Measurements from ENCODE around the gene AK9. TPM values are rescaled to one million over a fixed set of nuclear protein-coding genes. Genes with fewer than 3 reads are reported as not detected.

Gene AK9
- total and polyA plus RNA-seq, 2 of the 8 experiments (the other 6 are each of a cell fraction or from before 2014, with no cell fraction given), result 1.8 to 2.2 TPM

DNA sequence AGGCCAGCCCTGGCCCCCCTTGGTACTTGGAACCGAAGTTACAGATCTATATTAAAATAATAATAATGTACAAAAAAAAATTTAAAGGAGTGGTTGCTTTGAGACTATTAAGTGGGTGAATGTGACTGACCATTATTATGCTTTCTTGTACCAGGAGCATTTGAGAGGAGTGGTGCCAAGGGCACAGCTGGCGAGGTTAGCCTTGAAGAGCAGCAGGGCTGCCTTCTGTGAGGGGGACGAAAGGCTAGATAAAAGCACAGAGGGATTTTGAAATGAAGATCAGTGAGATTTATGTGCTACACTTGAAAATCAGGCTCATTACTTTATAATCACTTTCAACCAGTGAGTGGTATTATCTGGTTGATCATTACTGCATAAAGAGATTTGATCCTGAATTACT is 48.7 kb upstream of the AK9 start:
- no peak overlapping the region for H2AFZ ChIP-seq (ENCODE audit: low read length)
- no peak for FAIRE-seq
- no peak overlapping the region for H4K91ac ChIP-seq (replicated peaks; ENCODE audit: insufficient read length, low read length)
- peaks cover 0 to 1% (median 0%) of the 10 kb centered on the region in 4 experiments; a peak in 1 of 7 replicates for H3K27me3 ChIP-seq (replicated peaks in 1 of 4; ENCODE audit: control insufficient read depth in 3 of 4, extremely low read depth in 1 of 4, insufficient read depth in 3 of 4, low read length in 3 of 4)
- peaks cover 0 to 7% (median 0%) of the 10 kb centered on the region in 4 experiments; a peak in 4 of 8 replicates for H3K36me3 ChIP-seq (ENCODE audit: control insufficient read depth in 2 of 4, insufficient read depth in 4 of 4, low read length in 3 of 4)
- POLR2A ChIA-PET (ENCODE audit: partially characterized antibody), result no interaction called here
- no peak overlapping the region for H2BK12ac ChIP-seq (ENCODE audit: low read depth, low read length)
- H3K18ac ChIP-seq (ENCODE audit: extremely low read depth, low read length), result no peak overlapping the region
- no peak overlapping the region for H3K4me3 ChIP-seq (ENCODE audit: extremely low read depth in 1 of 4, insufficient read depth in 2 of 4, low read depth in 3 of 4, low read length in 4 of 4)
- H4K8ac ChIP-seq (ENCODE audit: extremely low read depth, insufficient read depth, low read length), result no peak overlapping the region
- H3K23me2 ChIP-seq (ENCODE audit: low read depth, low read length), result no peaks in the 10 kb centered on the region
- no peak overlapping the region for H2BK15ac ChIP-seq (ENCODE audit: low read length)
- peaks cover 4 to 16% (median 12%) of the 10 kb centered on the region in 4 experiments; a peak in 6 of 7 replicates for H3K4me1 ChIP-seq (replicated peaks in 1 of 4; ENCODE audit: control insufficient read depth in 3 of 4, insufficient read depth in 4 of 4, low read length in 3 of 4)
- no peaks in the 10 kb centered on the region for H3K9me3 ChIP-seq (ENCODE audit: insufficient read depth in 2 of 2, low read depth in 1 of 2, low read length in 1 of 2)
- no peak overlapping the region for H3K27ac ChIP-seq (ENCODE audit: low read depth, low read length)
- H2BK20ac ChIP-seq (ENCODE audit: low read length), result no peak overlapping the region
- no peak overlapping the region for H2BK120ac ChIP-seq (replicated peaks; ENCODE audit: low read depth, low read length)
- CTCF ChIA-PET (ENCODE audit: partially characterized antibody), result interaction anchor here (0.6 to 1.0 kb wide), 2 partner anchors 56 to 374 kb away, joined by 3 read pairs; no protein-coding TSS in a partner anchor
- no peak for DNase-seq (ENCODE audit: low read depth in 1 of 2, low spot score in 2 of 2)
- H3K56ac ChIP-seq (replicated peaks; ENCODE audit: insufficient read length, low read depth, low read length), result no peak overlapping the region
- H3K23ac ChIP-seq (ENCODE audit: insufficient read length), result no peak overlapping the region
- H3K14ac ChIP-seq (ENCODE audit: insufficient read length), result no peak overlapping the region
- no peak overlapping the region for H3K9ac ChIP-seq (replicated peaks in 1 of 4; ENCODE audit: extremely low read depth in 1 of 4, low read depth in 3 of 4, low read length in 3 of 4)
- H3K79me2 ChIP-seq (ENCODE audit: control insufficient read depth in 1 of 2, insufficient read depth in 2 of 2, low read length in 2 of 2), result no peaks in the 10 kb centered on the region
- no peak overlapping the region for H3K4me2 ChIP-seq (ENCODE audit: insufficient read depth in 1 of 2, low read depth in 2 of 2, low read length in 2 of 2)
- H4K20me1 ChIP-seq (replicated peaks in 1 of 2; ENCODE audit: control insufficient read depth in 1 of 2, insufficient read depth in 2 of 2, low read length in 2 of 2), result no peaks in the 10 kb centered on the region
- no peak overlapping the region for H3K4ac ChIP-seq (replicated peaks; ENCODE audit: insufficient read length, low read depth, low read length)
- no peak overlapping the region for H2AK5ac ChIP-seq (ENCODE audit: low read depth, low read length)
- TF ChIP-seq POLR2A (IDR thresholded peaks at IDR 0.05; ENCODE audit: control extremely low read depth in 1 of 2, low read depth in 2 of 2, low read length in 2 of 2) (no peak), BACH1 (IDR thresholded peaks at IDR 0.05; ENCODE audit: low read length) (no peak)
- 83% methylated on average over 3 of the region's 3 CpGs; no CpG with 5 or more reads in 1 of the 2 experiments for whole genome bisulfite sequencing, 2 experiments (ENCODE audit: extremely low coverage in 1 of 2, insufficient coverage in 1 of 2, insufficient read length in 1 of 2, insufficient replicate concordance in 2 of 2, low coverage in 1 of 2, low lambda C conversion rate in 2 of 2, missing lambda C conversion rate in 1 of 2)
- H4K5ac ChIP-seq (ENCODE audit: insufficient read length, low read depth, low read length), result no peak overlapping the region
- H2BK5ac ChIP-seq (ENCODE audit: low read depth, low read length), result no peak overlapping the region
- H3K79me1 ChIP-seq (ENCODE audit: low read depth, low read length), result no peaks in the 10 kb centered on the region
